ENCODE results near the gene CTNNA2. TPM values are rescaled to one million over a fixed set of nuclear protein-coding genes. Genes with fewer than 3 reads are reported as not detected.

The CTNNA2 gene
- polyA plus RNA-seq, 4 donors = 3.9 to 4.6 (median 4.3) TPM

- DNase-seq (ENCODE audit: low read depth in 4 of 4, low spot score in 3 of 4) = no peak
Observed at GRCh38 chr2:79780781-79781180, 267.9 kb downstream of the CTNNA2 start.

- no peak for DNase-seq (ENCODE audit: low read depth in 4 of 4, low spot score in 3 of 4)
Observed at GRCh38 chr2:79782576-79783452, 270.0 kb downstream of the CTNNA2 start.

GRCh38 chr2:79788952-79789651 is 276.3 kb downstream of the CTNNA2 start:
- DNase-seq (ENCODE audit: low read depth in 4 of 4, low spot score in 3 of 4) = no peak

GRCh38 chr2:79789811-79790210 is 277.0 kb downstream of the CTNNA2 start:
- no peak for DNase-seq (ENCODE audit: low read depth in 4 of 4, low spot score in 3 of 4)

GRCh38 chr2:79792090-79792489 is 279.2 kb downstream of the CTNNA2 start:
- no peak for DNase-seq (ENCODE audit: low read depth in 4 of 4, low spot score in 3 of 4)

GRCh38 chr2:79793006-79793405 is 280.2 kb downstream of the CTNNA2 start:
- DNase-seq (ENCODE audit: low read depth in 4 of 4, low spot score in 3 of 4) = no peak

- DNase-seq (ENCODE audit: low read depth in 4 of 4, low spot score in 3 of 4) = no peak
Observed at GRCh38 chr2:79796641-79797040, 283.8 kb downstream of the CTNNA2 start.

- DNase-seq (ENCODE audit: low read depth in 4 of 4, low spot score in 3 of 4) = no peak
Observed at GRCh38 chr2:79798776-79799175, 285.9 kb downstream of the CTNNA2 start.

- DNase-seq (ENCODE audit: low read depth in 4 of 4, low spot score in 3 of 4) = no peak
Observed at GRCh38 chr2:79799729-79800128, 286.9 kb downstream of the CTNNA2 start.

- DNase-seq (ENCODE audit: low read depth in 4 of 4, low spot score in 3 of 4) = no peak
Observed at GRCh38 chr2:79801082-79801481, 288.2 kb downstream of the CTNNA2 start.

- no peak for DNase-seq (ENCODE audit: low read depth in 4 of 4, low spot score in 3 of 4)
Observed at GRCh38 chr2:79817288-79817687, 304.4 kb downstream of the CTNNA2 start.

GRCh38 chr2:79820281-79820680 is 307.4 kb downstream of the CTNNA2 start:
- no peak for DNase-seq (ENCODE audit: low read depth in 4 of 4, low spot score in 3 of 4)

- DNase-seq (ENCODE audit: low read depth in 4 of 4, low spot score in 3 of 4) = no peak
Observed at GRCh38 chr2:79822136-79822535, 309.3 kb downstream of the CTNNA2 start.

- DNase-seq (ENCODE audit: low read depth in 4 of 4, low spot score in 3 of 4) = no peak
Observed at GRCh38 chr2:79824086-79824786, 311.4 kb downstream of the CTNNA2 start.

GRCh38 chr2:79827881-79828280 is 315.0 kb downstream of the CTNNA2 start:
- no peak for DNase-seq (ENCODE audit: low read depth in 4 of 4, low spot score in 3 of 4)

- no peak for DNase-seq (ENCODE audit: low read depth in 4 of 4, low spot score in 3 of 4)
Observed at GRCh38 chr2:79830501-79830900, 317.6 kb downstream of the CTNNA2 start.

- no peak for DNase-seq (ENCODE audit: low read depth in 4 of 4, low spot score in 3 of 4)
Observed at GRCh38 chr2:79831961-79832360, 319.1 kb downstream of the CTNNA2 start.

GRCh38 chr2:79832511-79833234 is 319.8 kb downstream of the CTNNA2 start:
- no peak for DNase-seq (ENCODE audit: low read depth in 4 of 4, low spot score in 3 of 4)

- no peak for DNase-seq (ENCODE audit: low read depth in 4 of 4, low spot score in 3 of 4)
Observed at GRCh38 chr2:79833235-79833878, 320.5 kb downstream of the CTNNA2 start.

- DNase-seq (ENCODE audit: low read depth in 4 of 4, low spot score in 3 of 4) = no peak
Observed at GRCh38 chr2:79835911-79836310, 323.1 kb downstream of the CTNNA2 start.

Data from right renal pelvis (tissue), 4 donors.